IPS-18c (cell line): ENCODE measurements around the gene TIMP2.
A peak's percentile ranks its signal among the peaks of the same experiment; 100 is the strongest.

Experiments
- H3K4me3 ChIP-seq: 2 replicates; pipeline ENCODE4 v1.7.0; 2013; ENCODE audit warnings: low read depth, mild to moderate bottlenecking, low read length, moderate library complexity; ENCODE audit not compliant: insufficient read depth
- H3K9me3 ChIP-seq: one replicate; pipeline ENCODE4 v1.6.1; 2013; ENCODE audit warnings: mild to moderate bottlenecking, low read length, moderate library complexity; ENCODE audit not compliant: control insufficient read depth, insufficient read depth

Gene TIMP2

GRCh38 chr17:78842881-78843565 is 82.2 kb downstream of the TIMP2 start:
- H3K4me3 ChIP-seq: no peak overlapping the region; the same call in 1 of the 2 replicates
- H3K9me3 ChIP-seq: peaks cover 2% of the 10 kb centered on the region

- H3K9me3 ChIP-seq: peaks cover 2% of the 10 kb centered on the region
- H3K4me3 ChIP-seq: peak within 1 kb of the TSS; percentile 94
These were observed 84.2 kb downstream of the TIMP2 start, which contains the start of gene USP36 for GRCh38 chr17:78840780-78841611. Gene USP36 (minus strand): TSS chr17:78840814. CDS start chr17:78836363, 4,451 bp downstream.

DNA sequence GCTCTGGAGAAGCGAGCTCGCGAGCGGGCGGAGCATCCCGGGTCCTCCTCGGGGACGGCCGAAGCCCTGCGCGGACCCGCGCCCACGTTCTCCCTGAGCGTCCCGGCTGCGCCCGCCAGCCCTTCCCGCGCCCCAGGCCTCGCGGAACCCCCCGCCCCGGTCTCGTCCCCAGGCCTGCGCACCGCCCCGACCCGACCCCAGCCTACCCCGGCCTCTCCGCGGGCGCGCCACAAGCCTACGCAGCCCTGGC is 84.7 kb downstream of the TIMP2 start:
- peak overlapping the region; percentile 88 for H3K4me3 ChIP-seq

DNA sequence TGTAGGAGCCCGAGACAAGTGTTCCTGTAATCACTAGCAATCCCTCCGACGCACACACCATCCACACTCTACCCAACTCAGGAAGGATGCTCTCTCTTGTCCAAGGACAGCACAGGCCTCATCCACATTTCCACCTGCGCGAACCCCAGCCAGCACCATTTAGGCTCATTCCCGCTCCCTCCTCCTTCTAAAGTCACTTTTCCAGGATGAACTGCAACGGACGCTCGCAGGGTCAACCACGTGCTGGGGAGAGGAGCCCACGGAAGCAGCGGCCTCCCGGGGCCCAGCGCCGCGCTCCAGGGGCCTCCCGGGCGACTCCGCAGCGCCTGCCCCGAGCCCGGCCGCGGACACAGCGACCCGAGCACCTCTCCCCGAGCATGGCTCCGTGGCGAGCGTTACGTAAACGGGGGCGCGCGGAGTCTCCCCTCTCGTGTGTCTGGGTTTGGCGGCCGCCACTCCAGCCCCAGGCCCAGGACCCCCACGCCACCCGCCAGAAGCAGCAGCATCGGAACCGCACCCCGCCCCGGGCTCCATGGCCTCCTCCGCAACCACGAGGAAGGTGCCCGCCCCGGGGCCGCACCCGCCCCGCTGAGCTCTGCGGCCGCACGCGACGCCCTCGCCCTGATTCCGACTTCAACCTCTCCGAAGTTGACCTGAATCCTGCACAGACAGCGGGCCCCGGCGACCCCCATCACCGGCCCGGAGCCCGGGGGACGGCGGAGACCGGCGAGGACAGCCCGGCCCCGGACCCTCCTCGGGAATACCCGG is 85.2 kb downstream of the TIMP2 start:
- H3K9me3 ChIP-seq: peaks cover 2% of the 10 kb centered on the region
- H3K4me3 ChIP-seq: peak overlapping the region; percentile 88

More for the DNA sequence above, 84.7 kb downstream of the TIMP2 start:
- peaks cover 2% of the 10 kb centered on the region for H3K9me3 ChIP-seq

DNA sequence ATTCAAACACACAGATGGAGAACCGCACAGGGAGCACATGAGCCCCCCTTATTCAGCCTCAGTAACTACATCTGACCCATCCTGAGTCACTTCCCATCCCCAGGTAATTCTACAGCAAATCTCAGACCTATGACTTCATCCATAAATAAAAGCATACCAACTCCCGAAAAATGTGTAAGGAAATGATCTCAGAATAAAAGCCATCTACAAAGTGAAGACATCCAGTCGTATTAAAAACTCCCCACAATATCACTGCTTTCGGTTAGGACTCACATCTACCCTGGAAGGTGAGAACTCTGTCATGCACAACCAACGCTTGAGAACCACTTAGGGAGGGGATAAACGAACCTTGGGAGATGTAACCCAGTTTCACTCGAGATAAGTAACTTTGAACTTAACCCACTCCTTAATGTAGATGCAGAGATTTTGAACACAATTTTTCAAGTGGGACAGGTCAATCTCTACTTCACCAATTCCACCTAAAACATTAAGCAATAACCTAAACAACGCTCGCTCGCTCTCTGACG is 85.9 kb downstream of the TIMP2 start:
- Histone ChIP-seq H3K9me3 (peaks cover 2% of the 10 kb centered on the region), H3K4me3 (peak overlapping the region; percentile 88)

DNA sequence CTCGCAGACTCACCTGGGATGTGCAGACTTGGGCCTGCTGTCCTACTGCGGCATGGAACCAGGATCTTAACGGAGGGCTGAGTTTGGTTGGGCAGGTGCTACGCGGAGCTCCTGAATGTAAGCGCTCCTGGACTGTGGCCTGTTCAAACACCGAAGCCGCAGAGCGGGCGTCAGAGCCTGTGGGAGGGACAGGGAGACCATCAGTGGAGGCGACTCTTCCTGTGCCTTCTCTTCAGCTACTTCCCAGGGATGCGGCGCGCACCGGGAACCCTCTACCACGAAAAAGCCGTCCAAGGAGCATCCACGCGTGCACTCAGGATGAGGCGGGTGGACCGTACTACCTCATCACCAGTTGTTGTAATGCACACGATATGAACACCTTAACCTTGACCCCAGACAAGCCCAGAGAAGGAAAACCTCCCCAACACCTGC is 86.6 kb downstream of the TIMP2 start:
- Histone ChIP-seq H3K4me3 (no peak overlapping the region), H3K9me3 (peaks cover 2% of the 10 kb centered on the region)

DNA sequence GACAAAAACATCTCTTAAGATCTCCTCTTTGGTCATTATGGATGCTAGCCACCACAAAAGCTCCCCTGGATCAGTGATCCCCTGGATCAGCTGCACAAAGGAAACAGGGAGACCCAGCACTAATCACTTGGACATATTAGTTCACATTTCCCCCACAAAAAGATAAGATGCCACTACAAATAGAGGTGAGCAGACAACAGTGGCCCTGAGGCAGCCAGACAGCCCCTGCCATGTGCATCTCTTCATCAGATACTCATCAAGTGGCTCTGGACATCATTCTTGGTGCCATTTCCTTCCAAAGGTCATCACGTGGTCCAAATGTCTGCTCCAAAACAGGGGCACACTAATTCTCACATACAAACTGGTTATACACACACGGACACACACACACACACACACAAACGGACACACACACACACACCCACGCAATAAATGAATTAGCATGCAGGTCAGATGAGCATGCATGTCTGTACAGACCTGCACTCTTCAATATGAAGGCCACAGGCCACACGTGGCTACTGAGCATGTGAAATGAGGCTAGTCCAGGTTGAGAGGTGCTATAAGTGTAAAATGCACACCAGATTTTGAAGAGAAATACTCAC is 88.7 kb downstream of the TIMP2 start:
- Histone ChIP-seq H3K4me3 (no peak overlapping the region), H3K9me3 (peaks cover 2% of the 10 kb centered on the region)

DNA sequence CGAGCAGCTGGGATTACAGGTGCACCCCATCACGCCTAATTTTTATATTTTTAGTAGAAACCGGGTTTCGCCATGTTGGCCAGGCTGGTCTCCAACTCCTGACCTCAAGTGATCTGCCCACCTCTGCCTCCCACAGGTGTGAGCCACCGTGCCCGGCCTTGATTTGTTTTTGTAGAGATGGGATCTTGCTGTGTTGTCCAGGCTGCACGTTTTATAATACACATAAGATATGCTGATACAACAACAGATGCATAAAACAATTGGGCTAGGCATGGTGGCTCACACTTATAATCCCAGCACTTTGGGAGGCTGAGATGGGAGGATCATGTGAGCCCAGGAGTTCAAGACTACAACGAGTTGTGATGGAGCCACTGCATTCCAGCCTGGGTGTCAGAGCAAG is 90.6 kb downstream of the TIMP2 start:
- H3K9me3 ChIP-seq: peaks cover 2% of the 10 kb centered on the region
- no peak overlapping the region for H3K4me3 ChIP-seq

- Histone ChIP-seq H3K4me3 (no peak overlapping the region), H3K9me3 (no peaks in the 10 kb centered on the region)
These were observed 92.7 kb downstream of the TIMP2 start for GRCh38 chr17:78832541-78832810.

DNA sequence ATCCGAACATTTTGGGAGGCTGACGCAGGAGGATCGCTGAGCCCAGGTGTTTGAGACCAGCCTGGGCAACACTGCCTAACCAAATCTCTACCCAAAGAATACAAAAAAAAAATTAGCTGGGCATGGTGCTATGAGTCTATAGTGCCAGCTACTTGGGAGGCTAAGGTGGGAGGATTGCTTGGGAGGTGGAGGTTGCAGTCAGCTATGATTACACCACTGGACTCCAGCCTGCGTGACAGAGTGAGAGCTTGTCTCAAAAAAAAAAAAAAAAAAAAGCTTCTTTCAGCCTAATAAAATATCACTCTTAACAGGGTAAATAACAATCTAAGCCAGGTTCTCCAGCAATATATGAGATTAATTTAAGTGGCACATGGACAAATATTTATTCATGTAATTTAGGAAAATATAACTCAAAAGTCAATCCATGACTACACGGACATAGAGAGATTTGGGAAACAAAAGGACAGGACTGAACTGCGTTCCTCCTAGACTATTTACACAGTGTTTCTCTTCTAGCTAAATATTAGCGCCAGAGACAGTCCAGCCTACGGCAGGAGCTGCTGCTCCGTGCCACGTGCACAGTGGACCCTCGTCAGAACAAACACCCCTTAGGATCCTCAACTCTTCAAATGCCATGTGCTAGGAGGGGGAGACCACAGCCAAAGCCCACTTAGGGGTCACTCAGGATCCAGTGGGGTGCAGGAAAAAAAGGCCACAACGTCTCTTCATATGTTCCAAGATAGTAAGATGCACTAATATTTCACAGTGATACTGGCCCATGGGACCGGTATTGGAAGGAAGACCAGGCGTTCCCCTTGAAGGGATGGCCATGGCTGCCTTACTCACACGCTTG is 93.3 kb downstream of the TIMP2 start:
- no peaks in the 10 kb centered on the region for H3K9me3 ChIP-seq
- H3K4me3 ChIP-seq: no peak overlapping the region

DNA sequence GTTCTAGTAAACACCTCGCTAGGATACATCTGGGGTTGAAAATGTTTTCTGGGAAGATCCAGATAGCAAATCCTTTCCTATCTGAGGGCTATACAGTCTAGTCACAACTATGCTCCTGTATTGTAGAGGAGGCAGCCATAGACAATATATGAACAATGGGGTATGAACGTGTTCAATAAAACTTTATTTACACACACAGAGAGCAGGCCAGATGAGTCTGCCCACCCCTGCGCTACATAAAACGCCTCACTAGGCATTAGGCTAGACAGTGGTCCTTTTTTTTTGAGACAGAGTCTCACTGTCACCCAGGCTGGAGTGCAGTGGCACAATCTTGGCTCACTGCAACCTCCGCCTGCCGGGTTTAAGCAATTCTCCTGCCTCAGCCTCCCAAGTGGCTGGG is 95.7 kb downstream of the TIMP2 start:
- no peak overlapping the region for H3K4me3 ChIP-seq
- no peaks in the 10 kb centered on the region for H3K9me3 ChIP-seq

DNA sequence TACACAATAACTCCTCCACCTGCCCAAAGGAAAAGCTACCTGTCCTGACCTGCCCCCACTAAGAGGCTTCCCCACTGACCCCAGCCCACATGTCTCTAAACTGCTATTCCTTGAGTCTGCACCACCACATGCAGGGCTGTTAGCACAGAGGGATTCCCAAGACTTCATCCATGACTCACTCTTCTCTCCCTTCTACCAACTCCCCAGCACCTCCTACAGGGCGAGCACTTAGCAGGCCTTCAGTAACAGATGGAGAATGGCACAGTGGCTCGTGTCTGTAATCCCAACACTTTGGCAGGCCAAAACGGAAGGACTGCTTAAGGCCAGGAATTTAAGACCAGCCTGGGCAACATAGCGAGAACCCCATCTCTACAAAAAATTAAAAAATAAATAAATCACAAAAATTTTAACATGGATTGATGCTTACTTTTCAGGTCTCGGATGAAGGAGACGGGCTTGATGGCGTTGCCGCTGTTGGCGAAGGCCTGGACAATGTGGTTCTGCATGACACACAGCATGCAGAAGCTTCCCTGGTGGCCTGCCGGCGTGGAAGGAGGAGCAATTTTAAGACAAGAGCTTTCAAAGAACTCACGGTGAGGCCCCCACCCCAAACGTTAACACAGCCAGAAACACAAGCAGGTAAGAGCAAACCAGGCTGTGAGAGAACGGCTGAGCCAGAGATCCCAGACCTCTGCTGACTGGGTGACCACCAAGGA is 96.6 kb downstream of the TIMP2 start:
- H3K4me3 ChIP-seq: no peak overlapping the region
- no peaks in the 10 kb centered on the region for H3K9me3 ChIP-seq

DNA sequence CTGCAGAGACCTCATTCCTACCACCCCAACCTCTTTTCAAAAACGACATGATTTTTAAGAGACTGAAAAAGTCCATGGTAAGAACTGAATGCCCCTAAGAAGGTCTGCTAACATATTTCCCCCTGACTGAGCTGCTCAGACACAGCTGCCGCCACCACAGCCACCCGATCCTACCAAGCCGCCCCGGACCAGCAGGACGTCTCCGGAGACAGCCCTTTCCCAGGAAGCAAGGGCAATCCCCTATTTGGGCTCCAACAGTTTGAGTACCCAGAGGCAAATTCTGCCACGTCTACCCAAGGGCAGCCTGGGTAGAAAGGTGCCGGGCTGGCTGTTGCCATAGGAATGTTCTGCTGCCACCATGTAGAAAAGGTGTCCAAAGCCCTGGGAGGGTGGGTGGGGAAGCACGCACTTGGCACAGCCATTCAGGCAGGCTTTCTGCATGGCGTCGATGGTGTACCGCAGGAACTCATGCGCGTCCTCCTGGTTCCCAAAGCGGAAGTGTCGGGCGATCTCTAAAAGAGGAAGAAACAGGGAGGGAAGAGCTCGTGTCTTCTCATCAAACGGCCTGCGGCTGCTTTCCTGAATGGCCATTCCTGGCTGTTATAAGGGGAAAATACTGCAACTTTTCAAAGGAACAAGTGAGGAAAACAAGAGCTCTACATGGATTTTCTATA is 98.2 kb downstream of the TIMP2 start:
- no peak overlapping the region for H3K4me3 ChIP-seq
- H3K9me3 ChIP-seq: no peaks in the 10 kb centered on the region

DNA sequence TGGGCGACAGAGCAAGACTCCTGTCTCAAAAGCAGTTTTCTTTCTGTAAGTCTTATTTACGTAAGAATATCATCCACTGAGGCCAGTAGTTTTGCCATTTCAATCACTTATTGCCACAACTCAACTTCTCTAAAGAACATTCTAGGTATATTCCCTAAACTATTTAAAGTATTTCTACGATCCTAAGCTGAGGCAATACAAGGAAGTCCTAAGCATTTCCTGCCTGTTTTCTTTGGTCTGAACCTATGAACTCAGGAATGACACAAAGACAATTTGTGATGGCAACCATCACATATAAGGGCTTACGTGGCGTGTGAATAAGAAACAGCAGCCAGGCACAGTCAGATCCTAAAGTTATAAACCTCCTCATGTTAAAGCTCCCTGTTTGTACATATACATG is 98.8 kb downstream of the TIMP2 start:
- no peak overlapping the region for H3K4me3 ChIP-seq

GRCh38 chr17:78825696-78826095 is 99.5 kb downstream of the TIMP2 start:
- Histone ChIP-seq H3K9me3 (no peaks in the 10 kb centered on the region), H3K4me3 (no peak overlapping the region)

More for the DNA sequence above, 98.8 kb downstream of the TIMP2 start:
- no peaks in the 10 kb centered on the region for H3K9me3 ChIP-seq

DNA sequence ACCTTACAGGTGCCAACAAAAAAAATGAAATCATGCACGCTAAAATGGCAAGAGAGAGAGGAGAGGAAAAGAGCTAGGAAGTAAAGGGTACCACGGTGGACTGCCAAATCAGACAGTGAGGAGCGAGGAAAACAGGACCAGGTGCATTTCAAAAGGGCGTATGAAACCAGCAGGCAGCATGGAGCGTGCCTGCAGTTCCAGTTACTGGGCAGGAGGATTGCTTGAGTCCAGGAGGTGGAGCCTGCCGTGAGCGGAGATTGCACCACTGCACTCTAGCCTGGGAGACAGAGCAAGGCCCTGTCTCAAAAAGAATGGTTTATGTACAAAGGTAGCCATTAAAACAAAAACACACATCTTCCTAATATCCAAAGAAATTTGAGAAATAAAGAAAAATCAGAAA is 100.9 kb downstream of the TIMP2 start:
- no peaks in the 10 kb centered on the region for H3K9me3 ChIP-seq
- H3K4me3 ChIP-seq: no peak overlapping the region
